ENCODE measurements around the gene ITK.
"Not testable (repeated sequence)": the region's sequence is repeated elsewhere in the genome, so short reads cannot be mapped to it uniquely, and the experiment has no call there.

The ITK gene

GRCh38 chr5:157212307-157212706, 31.7 kb downstream of the ITK start:
- no peak for DNase-seq (ENCODE audit: low read depth)

GRCh38 chr5:157213527-157214243, 33.0 kb downstream of the ITK start:
- no peak for DNase-seq (ENCODE audit: low read depth)

GRCh38 chr5:157214415-157214814, 33.8 kb downstream of the ITK start:
- no peak for DNase-seq (ENCODE audit: low read depth)

- no peak for DNase-seq (ENCODE audit: low read depth)
These were observed 34.3 kb downstream of the ITK start for GRCh38 chr5:157214861-157215513.

GRCh38 chr5:157215514-157216167, 35.0 kb downstream of the ITK start:
- DNase-seq (ENCODE audit: low read depth): no peak

- no peak for DNase-seq (ENCODE audit: low read depth)
These were observed 35.9 kb downstream of the ITK start for GRCh38 chr5:157216391-157217142.

- DNase-seq (ENCODE audit: low read depth): peak; percentile 59
These were observed 36.8 kb downstream of the ITK start for GRCh38 chr5:157217289-157218024.

GRCh38 chr5:157219491-157220271, 39.0 kb downstream of the ITK start:
- no peak for DNase-seq (ENCODE audit: low read depth)

- no peak for DNase-seq (ENCODE audit: low read depth)
These were observed 41.3 kb downstream of the ITK start for GRCh38 chr5:157221959-157222358.

- peak; percentile 61 for DNase-seq (ENCODE audit: low read depth)
These were observed 42.0 kb downstream of the ITK start for GRCh38 chr5:157222506-157223230.

GRCh38 chr5:157225469-157226422, 45.1 kb downstream of the ITK start:
- no peak for DNase-seq (ENCODE audit: low read depth)

GRCh38 chr5:157230610-157231009, 50.0 kb downstream of the ITK start:
- no peak for DNase-seq (ENCODE audit: low read depth)

- DNase-seq (ENCODE audit: low read depth): no peak
These were observed 52.1 kb downstream of the ITK start for GRCh38 chr5:157232706-157233105.

- DNase-seq (ENCODE audit: low read depth): no peak
These were observed 52.9 kb downstream of the ITK start for GRCh38 chr5:157233515-157233914.

- DNase-seq (ENCODE audit: low read depth): no peak
These were observed 55.8 kb downstream of the ITK start for GRCh38 chr5:157236423-157236822.

- DNase-seq (ENCODE audit: low read depth): no peak
These were observed 60.8 kb downstream of the ITK start for GRCh38 chr5:157241483-157241882.

GRCh38 chr5:157244704-157245103, 64.1 kb downstream of the ITK start:
- DNase-seq (ENCODE audit: low read depth): not testable (repeated sequence)

- no peak for DNase-seq (ENCODE audit: low read depth)
These were observed 64.8 kb downstream of the ITK start for GRCh38 chr5:157245476-157245875.

- DNase-seq (ENCODE audit: low read depth): no peak
These were observed 65.2 kb downstream of the ITK start for GRCh38 chr5:157245886-157246285.

Measured in T-helper 22 cell (primary cell).